ENCODE results near the gene THSD4.
A peak's percentile ranks its signal among the peaks of the same experiment; 100 is the strongest.

Gene THSD4

DNA sequence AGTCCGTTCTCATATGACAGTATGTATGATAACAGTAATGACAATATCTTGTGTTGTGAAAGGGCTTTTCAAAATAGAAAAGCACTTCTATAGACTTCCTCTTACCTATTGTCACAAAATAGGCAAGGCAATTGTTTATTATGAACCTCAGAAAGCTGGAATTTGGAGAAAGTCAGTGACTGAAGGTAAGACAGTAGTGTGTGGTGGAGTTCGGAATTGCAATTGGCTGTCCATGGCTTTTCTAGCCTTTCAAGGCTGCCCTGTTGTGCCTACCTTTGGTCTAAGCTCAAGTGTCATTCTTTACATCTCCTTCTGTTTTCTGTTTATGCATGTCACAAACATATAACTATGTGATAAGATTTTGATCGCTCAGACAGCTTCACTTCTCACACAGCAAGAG, 475.8 kb downstream of the THSD4 start:
- no peak for DNase-seq (ENCODE audit: low spot score)

DNA sequence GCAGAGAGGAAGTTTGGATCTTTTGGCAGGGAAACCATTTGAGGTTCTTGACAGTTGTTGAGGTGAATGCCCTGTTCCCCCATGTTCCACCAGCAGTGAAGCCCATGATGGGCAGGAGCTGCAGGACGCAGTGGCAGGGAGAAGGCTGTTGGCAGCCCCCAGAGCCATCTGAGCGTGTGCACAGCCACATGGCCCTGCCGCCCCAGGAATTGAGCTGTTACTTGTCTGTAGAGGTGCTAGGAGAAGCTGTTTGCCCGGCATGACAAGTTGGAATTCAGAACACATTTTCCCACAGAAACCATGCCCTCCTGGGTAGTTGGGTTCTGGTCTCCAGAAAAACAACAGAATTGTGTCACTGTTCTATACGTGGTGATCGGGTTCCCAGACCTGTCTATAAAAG, 476.9 kb downstream of the THSD4 start:
- DNase-seq (ENCODE audit: low spot score), result no peak

DNA sequence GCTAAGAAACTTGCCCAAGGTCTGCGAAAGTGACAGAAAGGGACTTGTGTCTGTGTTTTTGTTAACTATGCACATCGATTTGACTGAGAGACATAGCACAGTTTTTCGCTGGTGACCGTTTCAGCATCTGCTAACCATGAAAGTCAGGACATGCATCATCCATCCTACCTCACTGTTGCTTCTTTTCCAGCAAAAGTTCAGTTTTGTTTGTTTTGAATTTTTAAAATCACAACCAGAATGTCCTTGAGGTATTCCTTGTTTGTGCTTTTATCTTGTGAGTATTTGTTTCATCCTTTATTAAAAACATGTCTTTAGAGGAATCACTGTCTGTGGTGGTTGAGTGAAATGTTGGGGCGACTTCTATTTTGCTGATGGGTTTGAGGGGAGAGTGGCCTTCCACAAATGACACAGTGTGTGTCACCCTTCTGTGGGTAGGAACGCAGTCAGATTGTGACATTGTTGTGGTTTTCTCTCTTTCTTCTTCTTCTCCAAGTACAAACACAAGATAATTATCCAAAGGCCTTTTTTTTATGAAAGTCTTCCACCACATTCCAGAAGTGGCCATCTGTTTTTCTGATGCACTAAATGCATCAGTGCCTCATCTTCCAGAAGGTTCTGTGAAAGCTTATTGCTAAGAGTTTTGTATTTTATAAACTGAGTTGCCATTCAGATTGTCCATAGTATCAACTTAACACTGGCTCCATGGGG, 480.7 kb downstream of the THSD4 start:
- no peak for DNase-seq (ENCODE audit: low spot score)

DNA sequence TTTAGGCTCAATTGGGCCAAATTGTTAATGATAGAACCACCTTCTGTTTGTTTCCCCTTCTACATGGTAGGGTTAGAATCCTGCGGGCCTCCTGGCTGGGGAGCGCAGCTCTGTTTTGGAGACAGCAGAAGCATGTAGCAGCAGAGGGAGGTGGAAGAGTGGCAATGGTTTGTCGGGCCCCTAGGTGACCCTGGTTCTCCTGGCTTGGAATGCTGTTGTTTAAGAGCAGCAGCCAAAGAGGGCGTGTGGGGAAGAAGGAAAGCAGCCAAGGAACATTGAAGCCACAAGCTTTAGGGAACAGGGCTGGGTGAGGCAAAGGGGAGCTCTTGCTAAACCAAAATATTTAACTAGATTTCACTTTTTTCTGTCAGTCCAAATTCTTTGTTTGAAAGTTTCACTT, 481.4 kb downstream of the THSD4 start:
- DNase-seq (ENCODE audit: low spot score), result peak; percentile 64

DNA sequence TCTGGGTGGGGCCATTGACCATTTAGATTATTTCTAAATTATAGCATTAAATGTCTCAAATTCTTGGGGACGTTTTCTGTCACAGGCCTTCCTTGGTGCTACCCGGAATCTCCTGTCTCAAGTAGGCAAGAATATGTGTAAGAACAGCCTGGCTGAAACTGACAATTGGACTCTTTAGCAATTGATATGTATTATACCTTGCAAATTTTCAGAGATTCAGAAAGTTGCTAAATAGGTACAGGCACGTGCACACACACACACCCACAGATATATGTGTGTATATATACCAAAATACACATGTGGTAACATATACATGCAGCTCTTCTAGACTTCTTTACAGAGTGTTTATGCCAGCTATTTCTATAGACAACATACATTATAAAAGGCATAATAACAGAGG, 481.9 kb downstream of the THSD4 start:
- no peak for DNase-seq (ENCODE audit: low spot score)

DNA sequence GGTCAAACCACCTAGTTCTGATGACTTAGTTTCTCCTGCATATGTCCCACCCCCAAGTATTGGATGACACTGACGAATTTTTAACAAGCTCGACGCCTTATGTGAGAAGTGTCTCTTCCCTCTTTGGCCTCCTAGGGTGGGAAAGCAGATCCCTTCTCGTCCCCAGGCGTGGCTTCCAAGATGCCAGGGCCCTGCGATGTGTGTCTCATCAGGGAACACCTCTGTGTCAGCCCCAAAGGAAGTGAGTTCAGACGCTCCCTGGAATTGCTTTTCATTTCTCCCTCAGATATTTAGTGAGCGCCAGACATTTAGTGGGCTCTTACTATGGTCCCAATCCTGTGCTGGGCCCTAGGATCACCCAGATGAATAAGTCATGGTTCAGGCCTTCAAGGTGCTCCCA, 482.4 kb downstream of the THSD4 start:
- DNase-seq (ENCODE audit: low spot score), result no peak

DNA sequence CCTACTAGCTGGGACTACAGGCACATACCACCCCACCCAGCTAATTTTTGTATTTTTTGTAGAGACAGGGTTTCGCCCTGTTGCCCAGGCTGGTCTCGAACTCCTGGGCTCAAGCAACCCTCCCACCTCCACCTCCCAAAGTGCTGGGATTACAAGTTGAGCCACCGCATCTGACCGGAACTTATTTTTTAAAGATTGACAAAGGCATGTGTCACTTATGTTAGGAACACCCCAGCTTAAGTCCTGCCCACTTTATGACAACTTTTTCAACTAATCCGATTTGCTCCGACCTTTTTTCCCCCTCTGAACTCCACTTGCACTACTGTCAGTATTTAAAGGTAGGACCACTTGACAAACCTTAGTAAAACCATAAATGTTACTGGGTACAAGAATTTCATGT, 483.5 kb downstream of the THSD4 start:
- no peak for DNase-seq (ENCODE audit: low spot score)

DNA sequence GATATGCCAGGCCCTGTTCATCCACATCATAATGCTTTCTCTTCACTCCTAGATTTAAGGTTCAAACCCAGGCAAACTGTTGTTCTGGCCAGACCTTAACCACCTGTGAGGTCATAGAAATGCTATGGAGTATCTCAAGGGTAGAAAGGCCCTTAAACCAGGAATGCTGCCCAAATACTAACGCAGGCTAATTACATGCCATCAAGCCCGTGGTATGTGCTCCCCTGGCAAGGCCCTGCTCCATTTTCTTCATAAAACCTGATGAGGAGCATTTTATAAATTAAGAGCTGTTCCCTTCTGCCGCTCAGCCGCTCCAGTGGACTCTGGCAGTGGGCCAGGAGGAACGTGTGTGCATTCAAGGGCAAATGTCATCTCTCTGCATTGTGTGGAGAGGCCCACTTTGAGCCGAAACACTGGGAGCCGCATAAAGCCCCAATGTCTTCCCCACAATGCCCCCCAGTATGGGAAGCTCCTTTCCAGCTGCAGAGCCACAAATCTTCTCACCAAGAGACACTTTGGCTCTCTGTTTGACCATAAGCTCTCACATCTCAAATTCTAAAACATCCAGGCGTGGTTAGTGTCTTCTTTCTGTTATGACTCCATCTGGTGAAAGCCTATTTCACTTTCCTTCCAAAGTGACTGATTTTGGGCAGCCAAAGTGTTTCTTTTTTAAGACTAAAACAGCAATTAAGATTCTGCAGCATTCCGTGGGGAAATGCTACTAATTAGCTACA, 484.3 kb downstream of the THSD4 start:
- DNase-seq (ENCODE audit: low spot score), result peak; percentile 38

DNA sequence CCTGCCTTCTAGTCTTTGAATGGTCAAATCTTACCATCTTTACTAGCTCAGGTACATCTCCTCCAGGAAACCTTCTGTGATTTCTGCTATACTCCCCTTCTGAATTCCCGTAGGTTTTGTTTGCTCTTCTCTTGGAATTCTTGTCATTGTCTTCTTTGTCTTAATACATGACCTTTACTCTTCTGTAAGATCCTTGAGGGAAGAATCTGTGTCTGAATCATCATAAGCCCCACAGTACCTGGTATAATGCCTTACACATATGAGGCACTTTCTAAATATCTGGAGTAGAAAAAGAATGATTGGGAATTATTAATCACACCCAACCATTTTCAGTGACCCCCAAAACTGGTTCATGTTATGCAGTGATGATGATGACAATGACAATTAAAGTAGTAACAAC, 485.0 kb downstream of the THSD4 start:
- no peak for DNase-seq (ENCODE audit: low spot score)

DNA sequence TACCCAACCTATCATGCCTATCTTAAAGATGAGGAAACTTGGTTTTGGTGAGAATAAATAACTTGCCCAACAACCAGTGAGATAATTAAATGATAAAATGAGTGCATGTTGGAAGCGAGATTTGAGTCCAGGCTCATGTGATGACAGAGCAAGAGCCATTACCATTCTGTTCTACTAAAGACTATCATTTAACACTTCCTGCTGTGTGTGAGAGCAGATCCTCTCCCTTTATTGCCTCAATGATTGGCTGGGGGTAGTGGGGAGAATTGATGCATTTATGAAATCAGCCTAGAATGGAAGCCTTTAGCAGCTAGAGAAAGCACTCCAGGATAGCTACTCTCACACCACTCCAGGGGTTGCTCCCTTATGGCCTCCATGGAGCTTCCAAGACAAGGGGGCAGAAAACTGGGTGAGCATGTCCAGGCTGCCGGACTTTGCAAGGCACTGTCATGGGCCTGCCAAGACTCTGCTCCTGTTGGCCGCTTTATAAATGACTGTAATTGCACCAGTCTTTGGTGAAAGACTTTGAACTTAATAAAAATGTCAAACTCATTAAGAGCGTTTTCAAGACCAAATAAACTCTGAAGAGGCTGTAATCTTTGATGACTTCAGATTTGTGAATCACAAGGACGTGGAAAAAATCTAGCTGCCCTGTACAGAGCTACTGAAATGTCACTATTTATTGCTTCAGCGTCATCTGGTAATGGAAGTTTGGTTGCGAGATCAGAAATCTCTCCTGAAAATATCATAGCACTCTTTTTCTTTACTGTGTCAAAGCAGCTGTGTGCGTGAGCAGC, 486.0 kb downstream of the THSD4 start:
- DNase-seq (ENCODE audit: low spot score), result no peak

DNA sequence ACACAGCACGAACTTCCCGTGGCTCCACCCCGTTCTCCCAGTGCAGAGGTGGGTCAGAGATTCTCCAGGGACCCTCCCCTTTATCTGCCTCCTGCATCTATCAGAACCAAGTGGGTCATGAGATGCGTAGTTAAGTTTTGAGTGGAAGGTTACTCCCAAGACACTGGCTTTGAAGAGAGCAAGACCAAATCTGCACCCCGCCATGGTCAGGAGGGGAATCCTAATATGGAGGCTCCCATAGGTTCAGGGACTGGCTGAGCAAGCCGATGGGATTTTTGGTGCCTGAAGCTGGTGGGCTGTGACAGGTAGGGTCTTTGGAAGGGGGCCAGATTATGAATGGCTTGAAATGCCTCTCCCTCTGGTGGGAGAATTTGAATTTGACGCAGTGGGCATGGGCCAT, 488.1 kb downstream of the THSD4 start:
- DNase-seq (ENCODE audit: low spot score), result no peak

DNA sequence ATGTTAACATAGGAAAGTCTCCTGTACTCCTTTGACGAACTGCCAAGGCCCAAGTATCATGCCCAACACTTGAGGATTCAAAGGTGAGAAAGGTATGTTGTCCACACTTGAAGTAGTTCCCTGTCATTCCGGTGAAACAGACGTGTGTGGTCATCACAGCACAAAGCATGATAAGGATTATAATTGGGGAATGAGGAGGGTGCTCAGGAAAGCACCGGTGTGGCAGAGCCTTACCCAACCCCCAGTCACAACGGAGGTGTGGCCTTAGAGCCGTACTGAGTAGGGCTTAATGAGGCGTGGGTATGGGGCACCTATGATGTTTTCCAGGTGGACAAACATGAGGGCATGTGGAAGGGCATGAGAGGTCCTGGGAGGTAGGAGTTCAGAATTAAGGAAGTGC, 492.1 kb downstream of the THSD4 start:
- DNase-seq (ENCODE audit: low spot score), result no peak

DNA sequence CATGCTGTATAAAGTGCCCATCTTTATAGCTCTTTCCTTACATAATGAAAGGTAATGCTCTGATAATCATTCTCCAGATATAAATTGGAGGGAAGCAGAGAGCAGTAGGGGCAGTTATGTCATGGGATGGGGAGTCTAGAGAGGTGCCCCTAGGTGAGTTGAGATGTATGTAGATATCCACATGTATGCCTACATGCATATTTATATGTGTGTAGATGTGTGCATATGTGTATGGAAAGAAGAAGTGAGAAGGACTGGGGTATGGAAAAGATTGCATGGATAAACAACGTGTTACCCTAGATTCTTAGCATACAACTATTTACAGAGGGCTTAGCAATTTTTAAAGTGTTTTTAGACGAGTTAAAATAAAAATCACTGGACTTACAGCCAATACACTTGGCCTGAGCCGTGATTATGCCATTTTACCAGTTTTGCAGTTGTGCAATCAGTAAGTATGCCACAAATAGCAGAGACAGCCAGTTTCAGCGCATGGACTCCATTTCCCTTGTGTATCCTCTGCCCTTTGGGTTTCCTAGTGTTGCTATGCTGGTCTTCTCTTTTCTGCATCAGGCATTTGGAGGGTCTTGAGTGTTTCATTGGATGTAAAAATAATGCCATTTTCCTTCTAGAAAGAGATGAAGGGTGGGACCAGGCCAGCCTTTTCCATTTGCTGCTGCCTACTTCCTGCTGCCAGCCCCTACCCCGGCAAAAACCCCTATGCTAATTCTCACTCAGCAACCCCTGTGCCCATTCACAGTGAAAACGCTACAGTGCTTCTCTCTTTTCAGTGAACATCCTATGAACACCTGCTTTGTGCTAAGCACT, 495.7 kb downstream of the THSD4 start:
- no peak for DNase-seq (ENCODE audit: low spot score)

DNA sequence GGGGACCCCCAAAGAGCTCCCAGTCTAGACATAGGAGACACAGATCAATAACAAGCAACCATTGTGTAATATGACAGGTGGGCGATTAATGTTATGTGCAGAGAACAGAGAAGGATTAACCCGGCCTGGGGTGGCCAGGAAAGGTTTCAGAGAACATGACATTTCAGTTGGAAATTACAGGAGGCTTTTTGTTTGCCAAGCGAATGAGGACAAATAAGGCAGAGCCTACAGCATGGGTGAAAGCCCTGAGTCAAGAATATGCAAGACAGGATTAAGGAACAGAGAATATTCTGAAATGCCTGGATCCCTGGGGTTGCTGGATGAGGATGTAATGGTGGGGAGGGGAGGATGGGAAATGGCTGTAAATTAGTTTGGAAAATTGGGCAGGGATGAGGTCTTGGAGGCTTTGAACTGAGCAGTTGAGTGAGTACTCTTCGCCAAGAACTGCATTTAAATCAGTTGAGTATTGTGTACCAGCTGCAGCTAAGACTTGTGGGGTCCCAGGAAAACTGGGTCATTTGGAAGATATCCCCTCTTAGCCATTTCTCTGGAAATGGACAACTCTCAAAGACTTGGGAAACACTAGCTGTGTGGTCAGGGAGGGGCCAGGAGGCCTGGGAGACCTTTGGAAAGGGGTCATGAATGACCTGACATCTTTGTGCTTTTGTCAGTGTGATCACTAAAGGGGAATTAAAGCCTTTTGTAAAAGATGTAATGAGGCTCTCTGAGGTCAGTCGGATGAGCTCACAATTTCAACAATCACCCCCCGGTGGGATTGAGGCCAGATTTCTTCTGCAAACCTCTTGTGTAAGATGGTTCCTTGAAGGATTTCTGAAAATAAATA, 496.5 kb downstream of the THSD4 start:
- no peak for DNase-seq (ENCODE audit: low spot score)

DNA sequence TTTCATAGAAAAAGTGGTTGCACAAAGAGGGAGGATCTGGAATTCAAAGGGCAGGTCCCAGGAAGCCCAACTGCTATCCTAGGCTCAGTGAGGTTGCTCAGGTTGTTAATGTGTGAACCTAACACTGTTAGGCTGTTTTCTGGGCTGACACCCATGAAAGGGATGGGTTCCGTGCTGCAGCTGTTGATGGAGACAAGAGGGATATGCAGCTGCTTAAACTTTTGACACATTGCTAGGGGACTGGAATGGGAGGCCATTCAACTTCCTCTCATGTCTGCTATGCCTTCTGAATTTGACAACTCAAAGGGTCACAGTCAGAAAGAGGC, 497.1 kb downstream of the THSD4 start:
- DNase-seq (ENCODE audit: low spot score), result no peak

DNA sequence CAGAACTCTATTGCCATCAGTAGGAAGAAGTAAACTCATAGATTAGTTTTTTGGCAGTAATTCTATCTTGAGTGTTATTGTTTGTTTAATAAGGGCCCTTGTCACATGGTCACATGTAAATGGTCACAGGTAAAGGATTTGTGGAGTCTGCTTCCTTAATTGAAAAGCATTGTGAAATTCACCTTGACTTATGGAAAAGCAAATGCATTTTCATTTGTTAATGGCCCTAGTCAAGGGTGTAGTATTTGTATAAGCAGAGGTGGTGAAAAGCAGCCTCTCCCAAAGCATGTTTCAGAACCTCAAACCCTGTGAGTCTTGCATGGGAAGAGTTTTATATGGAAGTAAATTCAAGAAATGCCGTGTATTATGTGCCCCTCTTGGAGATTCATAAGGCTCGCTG, 497.6 kb downstream of the THSD4 start:
- DNase-seq (ENCODE audit: low spot score), result no peak

DNA sequence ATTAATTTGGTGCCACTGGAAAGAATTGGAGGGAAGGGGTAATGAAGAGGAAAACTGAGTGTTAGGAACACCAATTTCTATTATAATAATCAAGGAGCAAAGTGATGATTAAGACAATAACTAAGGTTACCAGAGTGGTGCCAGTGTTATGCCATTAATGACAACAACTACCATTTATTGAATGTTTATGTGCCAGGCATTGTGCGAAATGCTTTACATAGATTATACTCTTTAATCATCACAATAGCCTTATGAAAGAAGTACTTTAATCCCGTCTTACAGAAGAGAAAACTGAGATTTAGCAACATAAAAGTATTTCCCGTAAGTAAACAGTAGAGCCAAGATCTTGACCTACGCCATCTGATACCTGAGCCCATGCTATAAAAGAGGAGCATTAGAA, 507.8 kb downstream of the THSD4 start:
- no peak for DNase-seq (ENCODE audit: low spot score)

DNA sequence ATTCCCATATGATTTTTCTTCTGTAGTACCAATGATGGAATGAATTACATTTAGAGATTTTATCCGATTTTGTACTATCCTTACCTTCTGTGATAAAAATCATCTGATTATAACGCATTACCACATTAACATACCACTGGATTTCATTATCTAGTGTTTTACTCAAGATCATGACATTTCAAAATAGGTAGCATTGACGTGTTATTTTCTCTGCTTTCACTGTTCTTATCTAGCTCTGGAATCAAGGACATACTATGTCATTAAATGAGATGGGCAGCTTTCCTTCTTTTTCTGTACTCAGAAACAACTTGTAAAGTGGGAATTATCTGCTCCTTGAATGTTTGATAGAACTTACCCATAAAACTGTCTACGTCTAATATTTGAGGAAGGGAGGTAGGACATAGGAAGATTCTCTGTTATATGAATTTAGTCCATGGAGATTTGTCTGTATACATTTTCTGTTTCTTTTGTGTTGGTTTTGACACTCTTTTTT, 511.4 kb downstream of the THSD4 start:
- no peak for DNase-seq (ENCODE audit: low spot score)

DNA sequence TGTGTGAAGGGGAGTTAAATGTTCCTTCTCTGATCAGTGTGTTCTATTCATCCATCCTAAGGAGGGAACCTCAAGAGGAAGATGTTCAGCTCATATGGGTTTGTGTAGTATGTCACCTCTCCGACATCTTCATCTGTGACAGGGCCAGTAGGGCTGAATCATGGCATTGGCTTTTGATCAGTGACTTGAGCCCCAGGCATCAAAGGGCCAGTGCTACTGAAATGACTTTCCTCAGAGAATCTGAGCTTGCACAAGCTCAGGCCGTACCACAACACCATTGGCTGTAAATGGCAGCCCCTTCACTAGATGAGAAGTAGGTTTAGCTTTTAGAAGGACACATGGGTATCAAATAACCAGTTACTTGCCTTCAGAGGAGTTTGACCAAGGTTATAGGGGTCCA, 511.9 kb downstream of the THSD4 start:
- DNase-seq (ENCODE audit: low spot score), result no peak

DNA sequence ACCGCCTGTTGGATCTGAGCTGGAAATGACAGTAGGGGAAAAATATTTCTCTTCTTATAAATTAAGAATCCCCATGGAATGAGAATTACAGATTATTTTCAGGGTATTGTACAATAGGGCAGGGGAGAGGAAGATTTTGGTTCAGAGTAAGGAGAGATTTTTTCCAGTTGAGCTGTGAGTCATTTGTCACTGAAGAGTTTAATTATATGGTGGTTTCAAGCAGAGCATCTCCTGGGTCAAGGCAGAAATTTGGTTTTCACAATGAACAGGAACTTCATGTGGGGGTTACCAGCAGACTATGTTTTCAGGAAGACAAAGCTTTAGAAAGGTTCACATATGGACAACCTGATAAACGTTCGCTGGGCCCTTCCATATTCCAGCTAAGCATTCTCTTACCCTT, 512.3 kb downstream of the THSD4 start:
- DNase-seq (ENCODE audit: low spot score), result no peak
